Measurements from ENCODE around the gene PIK3CG.
"Not testable (repeated sequence)": the region's sequence is repeated elsewhere in the genome, so short reads cannot be mapped to it uniquely, and the experiment has no call there.

The PIK3CG gene

DNA sequence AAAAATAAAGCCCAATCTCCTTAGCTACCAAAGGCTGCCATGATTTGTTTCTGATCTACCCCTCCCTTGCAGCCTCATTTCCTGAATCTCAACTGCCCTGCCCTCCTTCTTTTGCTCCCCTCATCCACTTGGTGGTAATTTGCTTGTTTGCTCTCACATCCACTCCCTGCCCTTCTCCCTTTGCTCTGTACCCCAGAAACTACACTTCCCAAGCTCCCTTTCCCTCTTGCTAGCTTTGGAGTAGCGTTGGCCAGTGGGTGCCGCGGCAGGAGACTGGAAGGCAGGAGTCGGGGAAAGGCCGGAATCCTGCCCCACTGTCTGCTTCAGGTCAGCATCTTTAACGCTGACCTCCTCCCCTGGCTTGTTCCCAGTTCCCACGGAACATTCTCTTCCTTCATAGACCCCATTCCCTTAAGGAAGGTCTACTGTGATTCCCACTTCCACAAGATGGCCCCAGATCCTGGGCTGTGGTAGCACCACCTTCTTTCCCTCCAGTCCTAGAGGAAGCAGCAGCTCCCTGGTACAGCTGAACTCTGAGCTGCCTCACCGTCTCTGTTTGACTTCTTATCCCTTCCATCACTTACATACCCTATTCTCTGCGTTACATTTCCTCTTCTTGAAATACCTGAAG, 79.1 kb downstream of the PIK3CG start:
- DNase-seq = no peak

DNA sequence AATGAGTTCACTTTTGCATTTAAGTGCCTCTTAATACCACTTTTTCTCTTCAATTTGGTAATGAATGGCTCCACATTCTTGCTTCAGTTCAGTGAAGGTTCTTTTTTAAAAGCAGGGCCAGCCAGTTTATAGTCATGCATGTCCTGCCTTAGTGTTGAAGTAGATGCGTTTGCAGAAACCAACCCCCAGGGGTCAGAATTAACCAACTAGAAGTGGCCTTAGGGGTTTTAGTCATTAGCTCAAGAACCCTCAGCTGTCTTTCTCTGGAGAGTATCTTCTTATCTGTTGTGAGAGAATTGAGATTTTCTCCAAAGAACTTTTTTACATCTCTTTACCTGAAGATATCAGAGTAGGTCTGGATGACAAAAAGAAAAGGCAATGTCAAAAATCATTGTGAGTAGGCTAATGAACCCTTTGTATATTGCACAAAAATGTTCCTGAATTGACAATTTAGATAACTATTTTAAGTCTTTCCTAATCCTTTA, 82.2 kb downstream of the PIK3CG start:
- DNase-seq = peak; percentile 39

GRCh38 chr7:106952001-106952657, 87.0 kb downstream of the PIK3CG start:
- no peak for DNase-seq

DNA sequence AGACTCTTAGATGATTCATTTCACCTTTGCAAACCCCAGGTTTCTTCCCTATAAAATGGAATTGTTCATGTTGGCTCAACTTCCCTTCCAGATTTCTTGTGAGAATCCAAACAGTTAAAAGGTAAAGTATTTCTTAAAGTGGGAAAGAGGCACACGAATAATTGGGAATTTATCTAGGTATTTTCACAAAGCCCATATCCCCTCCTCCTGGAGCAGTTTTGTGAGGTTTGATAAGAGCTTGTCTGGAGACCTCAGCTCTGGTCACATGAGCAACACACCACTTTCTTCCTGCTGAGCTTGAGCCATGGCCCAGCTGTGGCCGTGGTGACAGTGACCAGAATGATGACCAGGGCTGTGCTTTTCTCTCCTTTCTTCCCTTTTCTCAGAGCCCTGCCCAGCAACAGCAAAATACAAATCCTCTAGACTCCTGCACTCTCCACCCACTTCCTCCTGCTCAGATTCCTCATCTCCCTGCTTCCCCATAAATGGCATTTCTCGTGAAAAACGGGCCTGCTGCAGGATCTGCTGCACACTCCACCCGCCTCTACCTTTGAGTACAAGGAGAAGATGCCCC, 87.7 kb downstream of the PIK3CG start:
- no peak for DNase-seq

- DNase-seq = no peak
These were observed 89.8 kb downstream of the PIK3CG start for GRCh38 chr7:106954840-106955239.

DNA sequence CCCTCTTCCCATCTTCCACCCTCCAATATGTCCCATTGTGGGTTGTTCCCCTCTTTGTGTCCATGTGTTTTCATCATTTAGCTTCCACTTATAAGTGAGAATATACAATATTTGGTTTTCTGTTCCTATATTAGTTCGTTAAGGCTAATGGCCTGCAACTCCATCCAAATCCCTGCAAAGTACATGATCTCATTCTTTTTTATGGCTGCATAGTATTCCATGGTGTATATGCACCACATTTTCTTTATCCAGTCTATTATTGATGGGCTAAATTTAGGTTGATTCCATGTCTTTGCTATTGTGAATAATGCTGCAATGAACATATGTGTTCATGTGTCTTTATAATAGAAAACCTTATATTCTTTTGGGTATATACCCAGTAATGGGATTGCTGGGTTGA, 90.8 kb downstream of the PIK3CG start:
- not testable (repeated sequence) for DNase-seq

Data from activated CD4-positive, alpha-beta T cell treated with anti-CD3 and anti-CD28 coated beads, Interleukin-2, amount 50 U/mL, for 16 hours (primary cell).